GM19035 (cell line): ENCODE results near the gene SORT1.
A peak's percentile ranks its signal among the peaks of the same experiment; 100 is the strongest.
"Not testable (repeated sequence)": the region's sequence is repeated elsewhere in the genome, so short reads cannot be mapped to it uniquely, and the experiment has no call there.

Source experiments
- ATAC-seq: cut with Tn5 transposase; IDR thresholded peaks from one replicate; pipeline ENCODE4 v1.9.1; 2021; ENCODE audit not compliant: unreplicated experiment

Gene SORT1

GRCh38 chr1:109397581-109398342 lies at the start of gene SORT1:
TSS of gene SORT1 (minus strand) at chr1:109397918. CDS start at chr1:109397892, 26 bp downstream.
- peak; percentile 83 for ATAC-seq

GRCh38 chr1:109445949-109446695 lies 48.4 kb upstream of the SORT1 start:
- not testable (repeated sequence) for ATAC-seq

GRCh38 chr1:109444346-109444745 lies 46.6 kb upstream of the SORT1 start:
- ATAC-seq, result no peak

- no peak for ATAC-seq
Measured at GRCh38 chr1:109443476-109443875, 45.8 kb upstream of the SORT1 start.

- no peak for ATAC-seq
Measured at GRCh38 chr1:109441069-109441468, 43.4 kb upstream of the SORT1 start.

GRCh38 chr1:109438798-109439297 lies 41.1 kb upstream of the SORT1 start:
- ATAC-seq, result no peak

GRCh38 chr1:109434484-109434883 lies 36.8 kb upstream of the SORT1 start:
- no peak for ATAC-seq

- no peak for ATAC-seq
Measured at GRCh38 chr1:109433322-109433721, 35.6 kb upstream of the SORT1 start.

GRCh38 chr1:109432336-109432735 lies 34.6 kb upstream of the SORT1 start:
- no peak for ATAC-seq

GRCh38 chr1:109427171-109427467 lies 29.4 kb upstream of the SORT1 start:
- no peak for ATAC-seq

GRCh38 chr1:109426281-109427170 lies 28.8 kb upstream of the SORT1 start, which contains the start of gene PSMA5:
TSS of gene PSMA5 (minus strand) at chr1:109426448. CDS start at chr1:109426330, 118 bp downstream.
- ATAC-seq, result peak; percentile 98

GRCh38 chr1:109425391-109426280 lies 27.9 kb upstream of the SORT1 start:
- peak; percentile 34 for ATAC-seq

- no peak for ATAC-seq
Measured at GRCh38 chr1:109423498-109423897, 25.8 kb upstream of the SORT1 start.

GRCh38 chr1:109412551-109412950 lies 14.8 kb upstream of the SORT1 start:
- no peak for ATAC-seq

- no peak for ATAC-seq
Measured at GRCh38 chr1:109404838-109405237, 7.1 kb upstream of the SORT1 start.

- no peak for ATAC-seq
Measured at GRCh38 chr1:109402025-109402424, 4.3 kb upstream of the SORT1 start.

GRCh38 chr1:109400035-109400655 lies 2.4 kb upstream of the SORT1 start:
- ATAC-seq, result no peak

GRCh38 chr1:109399326-109399957 lies 1.7 kb upstream of the SORT1 start:
- no peak for ATAC-seq
